GM19452 (cell line): ENCODE results near the gene PRIM2.
"Not testable (repeated sequence)": the region's sequence is repeated elsewhere in the genome, so short reads cannot be mapped to it uniquely, and the experiment has no call there.

Experiments used
- ATAC-seq: cut with Tn5 transposase; IDR thresholded peaks from one replicate; pipeline ENCODE4 v1.9.1; 2021; ENCODE audit not compliant: unreplicated experiment

The PRIM2 gene

GRCh38 chr6:57579489-57579888, 262.1 kb downstream of the PRIM2 start:
- not testable (repeated sequence) for ATAC-seq

GRCh38 chr6:57581586-57581985, 264.2 kb downstream of the PRIM2 start:
- ATAC-seq, result not testable (repeated sequence)

- ATAC-seq, result not testable (repeated sequence)
Measured at GRCh38 chr6:57601105-57601504, 283.7 kb downstream of the PRIM2 start.

GRCh38 chr6:57605303-57605702, 287.9 kb downstream of the PRIM2 start:
- ATAC-seq, result not testable (repeated sequence)

GRCh38 chr6:57606331-57606730, 288.9 kb downstream of the PRIM2 start:
- not testable (repeated sequence) for ATAC-seq

GRCh38 chr6:57610612-57611011, 293.2 kb downstream of the PRIM2 start:
- ATAC-seq, result not testable (repeated sequence)

GRCh38 chr6:57618959-57619358, 301.5 kb downstream of the PRIM2 start:
- ATAC-seq, result not testable (repeated sequence)

GRCh38 chr6:57631773-57632172, 314.3 kb downstream of the PRIM2 start:
- not testable (repeated sequence) for ATAC-seq

- ATAC-seq, result not testable (repeated sequence)
Measured at GRCh38 chr6:57658526-57658925, 341.1 kb downstream of the PRIM2 start.

GRCh38 chr6:57659794-57660193, 342.4 kb downstream of the PRIM2 start:
- ATAC-seq, result not testable (repeated sequence)

- ATAC-seq, result peak; percentile 84
Measured at GRCh38 chr6:57660940-57661339, 343.5 kb downstream of the PRIM2 start.

GRCh38 chr6:57668108-57668507, 350.7 kb downstream of the PRIM2 start:
- not testable (repeated sequence) for ATAC-seq

GRCh38 chr6:57671237-57671636, 353.8 kb downstream of the PRIM2 start:
- not testable (repeated sequence) for ATAC-seq

- not testable (repeated sequence) for ATAC-seq
Measured at GRCh38 chr6:57671937-57672627, 354.7 kb downstream of the PRIM2 start.

- not testable (repeated sequence) for ATAC-seq
Measured at GRCh38 chr6:57673281-57673680, 355.9 kb downstream of the PRIM2 start.

GRCh38 chr6:57675386-57675785, 358.0 kb downstream of the PRIM2 start:
- ATAC-seq, result not testable (repeated sequence)

GRCh38 chr6:57696382-57696781, 379.0 kb downstream of the PRIM2 start:
- ATAC-seq, result not testable (repeated sequence)
